HCT116 (cell line): Measurements from ENCODE around the gene YBEY.

Experiments used
- CTCF ChIP-seq, 3 experiments: fragments of 200-600 bp in 1 of 3; sonication (generic) in 1 of 3; IDR thresholded peaks in 2 of 3; conservative IDR thresholded peaks in 1 of 3; 2 replicates each; pipeline ENCODE4 v1.5.1; 2012 to 2017; ENCODE audit warnings: low read depth in 2 of 3, low read length in 2 of 3, antibody characterized with exemption in 1 of 3, borderline replicate concordance in 1 of 3, control low read depth in 1 of 3, mild to moderate bottlenecking in 1 of 3, mixed read lengths in 1 of 3, mixed run types in 1 of 3, moderate library complexity in 1 of 3; ENCODE audit not compliant: insufficient read depth in 1 of 3
- EZH2 ChIP-seq: fragments of 200-600 bp; sonication (generic); IDR thresholded peaks from 2 replicates; pipeline ENCODE4 v1.6.1; 2017; ENCODE audit warnings: antibody characterized with exemption, mixed run types
- EZH2phosphoT487 ChIP-seq: fragments of 200-600 bp; IDR thresholded peaks from 2 replicates; pipeline ENCODE4 v1.6.1; 2018; ENCODE audit warnings: antibody characterized with exemption, borderline replicate concordance
- POLR2A ChIP-seq: IDR thresholded peaks from 2 replicates; pipeline ENCODE4 v1.7.0; 2011; ENCODE audit warnings: borderline replicate concordance; ENCODE audit not compliant: insufficient read depth, insufficient read length; ENCODE audit errors: extremely low read depth
- TF ChIP-seq, protein P1 (sequence below): IDR thresholded peaks from 2 replicates; pipeline ENCODE4 v1.6.1; 2011; ENCODE audit warnings: mild to moderate bottlenecking, low read length, moderate library complexity; ENCODE audit not compliant: insufficient replicate concordance; ENCODE audit errors: extremely low read depth
- TF ChIP-seq, protein P2 (sequence below): IDR thresholded peaks from 2 replicates; pipeline ENCODE4 v1.6.1; 2012

- TF ChIP-seq, protein P1, sequence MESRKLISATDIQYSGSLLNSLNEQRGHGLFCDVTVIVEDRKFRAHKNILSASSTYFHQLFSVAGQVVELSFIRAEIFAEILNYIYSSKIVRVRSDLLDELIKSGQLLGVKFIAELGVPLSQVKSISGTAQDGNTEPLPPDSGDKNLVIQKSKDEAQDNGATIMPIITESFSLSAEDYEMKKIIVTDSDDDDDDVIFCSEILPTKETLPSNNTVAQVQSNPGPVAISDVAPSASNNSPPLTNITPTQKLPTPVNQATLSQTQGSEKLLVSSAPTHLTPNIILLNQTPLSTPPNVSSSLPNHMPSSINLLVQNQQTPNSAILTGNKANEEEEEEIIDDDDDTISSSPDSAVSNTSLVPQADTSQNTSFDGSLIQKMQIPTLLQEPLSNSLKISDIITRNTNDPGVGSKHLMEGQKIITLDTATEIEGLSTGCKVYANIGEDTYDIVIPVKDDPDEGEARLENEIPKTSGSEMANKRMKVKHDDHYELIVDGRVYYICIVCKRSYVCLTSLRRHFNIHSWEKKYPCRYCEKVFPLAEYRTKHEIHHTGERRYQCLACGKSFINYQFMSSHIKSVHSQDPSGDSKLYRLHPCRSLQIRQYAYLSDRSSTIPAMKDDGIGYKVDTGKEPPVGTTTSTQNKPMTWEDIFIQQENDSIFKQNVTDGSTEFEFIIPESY = no peak
- TF ChIP-seq POLR2A = no peak
- no peak for TF ChIP-seq EZH2
- no peak for TF ChIP-seq CTCF (IDR thresholded peaks at IDR 0.05 in 2 of 3, conservative IDR thresholded peaks at IDR 0.05 in 1 of 3; ENCODE audit: borderline replicate concordance in 1 of 3, insufficient read depth in 1 of 3, low read depth in 2 of 3, low read length in 2 of 3)
- no peak for TF ChIP-seq EZH2phosphoT487
- TF ChIP-seq, protein P2, sequence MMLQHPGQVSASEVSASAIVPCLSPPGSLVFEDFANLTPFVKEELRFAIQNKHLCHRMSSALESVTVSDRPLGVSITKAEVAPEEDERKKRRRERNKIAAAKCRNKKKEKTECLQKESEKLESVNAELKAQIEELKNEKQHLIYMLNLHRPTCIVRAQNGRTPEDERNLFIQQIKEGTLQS = no peak
Measured at GRCh38 chr21:46252840-46253239, 33.3 kb upstream of the YBEY start.
